Heart right ventricle (tissue), 16 donors: Measurements from ENCODE around the gene CBARP. TPM values are rescaled to one million over a fixed set of nuclear protein-coding genes. Genes with fewer than 3 reads are reported as not detected.

Experiments
- ATAC-seq, 8 donors: fragments of 200-7000 bp; cut with Tn5 transposase; one replicate each; pipeline ENCODE4 v1.9.1; 2020; ENCODE audit warnings: mild to moderate bottlenecking in 8 of 8, moderate library complexity in 8 of 8, moderate number of reproducible peaks in 1 of 8
- DNase-seq, 2 donors: peaks; one replicate each; pipeline ENCODE4 v3.0.0-alpha.2; 2020
- H3K27ac ChIP-seq, 10 donors: fragments of 200-600 bp; sonication (generic) in 2 of 10; one replicate each; pipeline versions ENCODE4 v1.5.0 to v1.8.0; 2020 to 2022; ENCODE audit warnings: mild to moderate bottlenecking in 3 of 10
- H3K27me3 ChIP-seq, 7 donors: fragments of 200-600 bp; one replicate each; pipeline ENCODE4 v1.8.0; 2021 to 2022; ENCODE audit warnings: mild to moderate bottlenecking in 2 of 7
- H3K36me3 ChIP-seq, 9 donors: fragments of 200-600 bp; sonication (generic) in 1 of 9; one replicate each; pipeline versions ENCODE4 v1.5.0 to v1.8.0; 2020 to 2022; ENCODE audit warnings: mild to moderate bottlenecking in 2 of 9
- H3K4me1 ChIP-seq, 9 donors: fragments of 200-600 bp; sonication (generic) in 1 of 9; one replicate each; pipeline versions ENCODE4 v1.5.0 to v1.8.0; 2020 to 2022; ENCODE audit warnings: mild to moderate bottlenecking in 4 of 9
- H3K4me3 ChIP-seq, 10 donors: fragments of 200-600 bp; sonication (generic) in 2 of 10; one replicate each; pipeline versions ENCODE4 v1.5.0 to v1.8.0; 2020 to 2022; ENCODE audit warnings: mild to moderate bottlenecking in 7 of 10, moderate library complexity in 2 of 10
- H3K9me3 ChIP-seq, 11 donors: fragments of 200-600 bp in 10 of 11; sonication (generic) in 2 of 11; one replicate each; pipeline versions ENCODE4 v1.5.0 to v1.8.0; 2013 to 2022; ENCODE audit warnings: mild to moderate bottlenecking in 2 of 11, control low read depth in 1 of 11, moderate library complexity in 1 of 11
- WGBS, 2 donors: extraction: QIAGEN DNeasy Blood & Tissue Kit; methylation state at CpG; one replicate each; pipeline ENCODE4 v1.1.7; 2013; ENCODE audit warnings: inconsistent platforms in 1 of 2; 5-methylcytosine and 5-hydroxymethylcytosine counted together
- intact Hi-C, 10 donors: fragments of 100-400 bp; cut with DNase I; formaldehyde crosslinking; loops; one replicate each; pipeline versions ENCODE4 v1.11.1 to v1.14.2; 2022
- polyA plus RNA-seq, 2 donors: library from polyadenylated mRNA; stranded (reverse); fragments of 200-250 nt; gene quantifications; one replicate each; pipeline ENCODE4 v1.2.3, GENCODE V29; 2013
- total RNA-seq, 10 donors: library from RNA; stranded (reverse); fragmentation: NEBNext Ultra II Directional in 3 of 10; extraction: Animal tissue kit (Norgen Biotek cat#: 25700) in 3 of 10; gene quantifications; one replicate each; pipeline versions ENCODE4 v1.2.1 to v1.2.4, GENCODE V29; 2021 to 2023
- TF ChIP-seq, protein P1 (sequence below), 9 donors: fragments of 200-600 bp; sonication (generic) in 2 of 9; IDR thresholded peaks; one replicate each; pipeline versions ENCODE4 v1.5.0 to v1.8.0; 2021 to 2022; ENCODE audit warnings: antibody characterized with exemption in 9 of 9, mild to moderate bottlenecking in 5 of 9, moderate library complexity in 1 of 9
- donor health status: Arrhythmogenic right ventricular cardiomyopathy.
- donor health status: ischemic (EF 13 %, LVEDD 7.1; RV severe dilation, severe dysfunction).
- donor health status: healthy with polysubstance abuse.
- donor health status: DM: no; HTN: yes; CAD: no.
- donor health status: DM: no; HTN: no; CAD: no.
- donor health status: ischemic (EF 25% LVEDD 6.9; RV normal size, moderate dysfunction).
- donor health status: ischemic (EF 25% LVEDD 5.7; RV mildly dilated, moderate dysfunction).
- donor health status: healthy.
- donor health status: DM: yes; HTN: yes; CAD: no.
- donor health status: Ischemic cardiomyopathy.
- donor health status: ischemic (EF 35%, LVEDD 5.7; RV mildly dilated, moderate dysfunction).
- donor health status: nonischemic (EF 11% LVEDD 7.7; RV severe dilation, severe dysfunction).
- donor health status: DM: yes; HTN: yes; CAD: no.
- donor health status: PGD.
- donor health status: ischemic (EF 29% LVEDD 5.4; RV normal size, mild dysfunction).
- donor health status: nonischemic (EF 23%, LVEDD 6.1; RV moderate dilation, normal function).

CBARP gene
- total and polyA plus RNA-seq, 12 donors = 0.73 to 2.2 (median 1.3) TPM

DNA sequence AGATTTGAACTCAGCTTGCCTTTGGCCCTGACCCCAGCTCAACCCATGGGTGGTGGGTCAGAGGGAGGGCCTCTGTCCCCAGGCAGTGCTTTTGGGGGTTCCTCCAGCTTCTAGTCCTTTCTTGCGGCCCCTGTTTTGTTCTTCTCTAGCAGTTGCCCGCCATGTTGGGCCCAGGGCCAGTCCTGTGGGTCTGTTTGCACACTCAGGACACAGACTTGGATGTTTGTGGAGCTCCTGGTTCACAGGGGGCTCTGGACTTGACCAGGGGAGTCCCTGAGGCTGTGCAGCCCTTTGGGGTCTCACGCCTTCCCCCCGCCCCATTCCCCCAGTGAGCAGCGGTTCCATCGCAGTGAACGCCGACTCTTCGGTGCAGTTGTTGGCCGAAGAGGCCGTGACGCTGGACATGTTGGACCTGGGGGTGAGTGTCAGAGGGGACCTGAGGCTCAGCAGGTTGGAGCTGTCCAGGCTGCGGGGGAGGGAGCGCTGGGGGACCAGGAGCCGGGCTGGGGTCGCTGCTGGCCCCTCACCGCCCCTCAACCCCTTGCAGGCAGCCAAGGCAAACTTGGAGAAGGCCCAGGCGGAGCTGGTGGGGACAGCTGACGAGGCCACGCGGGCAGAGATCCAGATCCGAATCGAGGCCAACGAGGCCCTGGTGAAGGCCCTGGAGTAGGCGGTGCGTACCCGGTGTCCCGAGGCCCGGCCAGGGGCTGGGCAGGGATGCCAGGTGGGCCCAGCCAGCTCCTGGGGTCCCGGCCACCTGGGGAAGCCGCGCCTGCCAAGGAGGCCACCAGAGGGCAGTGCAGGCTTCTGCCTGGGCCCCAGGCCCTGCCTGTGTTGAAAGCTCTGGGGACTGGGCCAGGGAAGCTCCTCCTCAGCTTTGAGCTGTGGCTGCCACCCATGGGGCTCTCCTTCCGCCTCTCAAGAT is 6.2 kb upstream of the CBARP start:
- DNase-seq (peak; percentile 89 to 90), ATAC-seq (peak; percentile 25 to 59 (median 50))
- Histone ChIP-seq H3K27me3 (no peaks in the 10 kb centered on the region), H3K4me1 (peaks cover 44 to 85% (median 80%) of the 10 kb centered on the region in 9 donors), H3K27ac (peak overlapping the region; percentile 85 to 100 (median 100)), H3K4me3 (peak overlapping the region in 7 of 10 donors; percentile 75 to 92 (median 88)), H3K36me3 (peaks cover 0 to 8% (median 0%) of the 10 kb centered on the region in 9 donors), H3K9me3 (no peaks in the 10 kb centered on the region)
- WGBS, 2 donors = 30 to 31% methylated on average over 33 of the region's 33 CpGs
- TF ChIP-seq, protein P1, sequence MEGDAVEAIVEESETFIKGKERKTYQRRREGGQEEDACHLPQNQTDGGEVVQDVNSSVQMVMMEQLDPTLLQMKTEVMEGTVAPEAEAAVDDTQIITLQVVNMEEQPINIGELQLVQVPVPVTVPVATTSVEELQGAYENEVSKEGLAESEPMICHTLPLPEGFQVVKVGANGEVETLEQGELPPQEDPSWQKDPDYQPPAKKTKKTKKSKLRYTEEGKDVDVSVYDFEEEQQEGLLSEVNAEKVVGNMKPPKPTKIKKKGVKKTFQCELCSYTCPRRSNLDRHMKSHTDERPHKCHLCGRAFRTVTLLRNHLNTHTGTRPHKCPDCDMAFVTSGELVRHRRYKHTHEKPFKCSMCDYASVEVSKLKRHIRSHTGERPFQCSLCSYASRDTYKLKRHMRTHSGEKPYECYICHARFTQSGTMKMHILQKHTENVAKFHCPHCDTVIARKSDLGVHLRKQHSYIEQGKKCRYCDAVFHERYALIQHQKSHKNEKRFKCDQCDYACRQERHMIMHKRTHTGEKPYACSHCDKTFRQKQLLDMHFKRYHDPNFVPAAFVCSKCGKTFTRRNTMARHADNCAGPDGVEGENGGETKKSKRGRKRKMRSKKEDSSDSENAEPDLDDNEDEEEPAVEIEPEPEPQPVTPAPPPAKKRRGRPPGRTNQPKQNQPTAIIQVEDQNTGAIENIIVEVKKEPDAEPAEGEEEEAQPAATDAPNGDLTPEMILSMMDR (IDR thresholded peaks at IDR 0.05) = peak; percentile 94 to 98 (median 96)
- intact Hi-C loops = loop anchor here in 8 of 10 donors (1.0 to 10.0 kb wide), 6 partner anchors 22 to 319 kb away; partner anchors contain the start of genes ARID3A (in 2 of the 8) and GPX4 (in 1 of the 8)

DNA sequence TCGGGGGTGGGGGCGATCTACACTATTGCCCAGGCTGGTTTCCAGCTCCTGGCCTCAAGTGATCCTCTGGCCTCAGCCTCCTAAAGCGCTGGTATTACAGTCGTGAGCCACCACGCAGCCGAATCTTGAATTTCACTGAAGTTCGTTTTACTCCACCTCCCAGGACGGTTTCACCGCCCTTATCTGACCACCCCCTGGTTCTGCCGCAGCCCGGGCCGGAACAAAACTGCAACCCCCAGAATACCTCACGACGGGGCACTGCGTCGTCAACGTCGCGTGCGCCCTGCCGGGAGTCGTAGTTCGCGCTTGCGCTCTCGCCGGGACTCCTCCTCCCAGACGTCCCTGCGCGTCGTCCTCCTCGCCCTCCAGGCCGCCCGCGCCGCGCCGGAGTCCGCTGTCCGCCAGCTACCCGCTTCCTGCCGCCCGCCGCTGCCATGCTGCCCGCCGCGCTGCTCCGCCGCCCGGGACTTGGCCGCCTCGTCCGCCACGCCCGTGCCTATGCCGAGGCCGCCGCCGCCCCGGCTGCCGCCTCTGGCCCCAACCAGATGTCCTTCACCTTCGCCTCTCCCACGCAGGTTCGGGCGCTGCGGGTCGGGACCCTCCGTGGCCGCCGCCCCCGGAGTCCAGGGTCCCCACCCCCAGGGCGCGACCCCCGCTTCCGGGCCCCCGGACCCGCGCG is 3.8 kb upstream of the CBARP start, which contains the start of gene ATP5F1D:
TSS of gene ATP5F1D (plus strand) at position 335 of the 679 bp plus-strand sequence. CDS start at position 435, 100 bp downstream.
- peaks cover 0 to 8% (median 0%) of the 10 kb centered on the region in 9 donors for H3K36me3 ChIP-seq
- TF ChIP-seq, protein P1 (IDR thresholded peaks at IDR 0.05) = peak in 1 of 9 donors; percentile 12
- intact Hi-C loops = loop anchor here in 6 of 10 donors (2.0 to 10.0 kb wide), 5 partner anchors 21 to 317 kb away; partner anchors contain the start of genes ARID3A (in 2 of the 6) and GPX4 (in 1 of the 6)
- H3K4me1 ChIP-seq = peaks cover 42 to 84% (median 76%) of the 10 kb centered on the region in 9 donors
- 1% methylated on average over 59 to 77 of the region's 79 CpGs for WGBS, 2 donors
- peak; percentile 94 to 96 for DNase-seq
- peak within 1 kb of the TSS; percentile 95 to 100 (median 100) for H3K27ac ChIP-seq
- H3K4me3 ChIP-seq = peak within 1 kb of the TSS; percentile 63 to 93 (median 86)
- ATAC-seq = peak; percentile 31 to 77 (median 62)
- no peaks in the 10 kb centered on the region for H3K9me3 ChIP-seq
- H3K27me3 ChIP-seq = peaks cover 0 to 16% (median 0%) of the 10 kb centered on the region in 7 donors

DNA sequence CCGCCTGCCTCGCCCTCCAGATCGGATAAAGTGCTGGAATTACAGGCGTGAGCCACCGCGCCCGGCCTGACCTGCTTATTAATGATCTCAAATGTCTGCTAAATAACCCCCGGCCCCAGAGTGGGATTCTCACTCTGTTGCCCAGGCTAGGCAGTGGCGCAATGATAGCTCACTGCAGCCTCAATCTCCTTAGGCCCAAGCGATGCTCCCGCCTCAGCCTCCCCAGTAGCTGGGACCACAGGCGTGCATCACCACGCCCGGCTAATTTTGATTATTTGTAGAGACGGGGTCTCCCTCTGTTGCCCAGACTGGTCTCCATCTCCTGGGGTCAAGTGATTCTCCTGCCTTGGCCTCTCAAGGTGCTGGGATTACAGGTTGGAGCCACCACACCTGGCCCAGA is 3.1 kb upstream of the CBARP start:
- peaks cover 0 to 22% (median 0%) of the 10 kb centered on the region in 7 donors for H3K27me3 ChIP-seq
- peaks cover 0 to 8% (median 0%) of the 10 kb centered on the region in 9 donors for H3K36me3 ChIP-seq
- no peak for ATAC-seq
- TF ChIP-seq, protein P1 (IDR thresholded peaks at IDR 0.05) = no peak
- no peaks in the 10 kb centered on the region for H3K9me3 ChIP-seq
- peaks cover 38 to 78% (median 70%) of the 10 kb centered on the region in 9 donors for H3K4me1 ChIP-seq
- H3K27ac ChIP-seq = peak overlapping the region in 9 of 10 donors; percentile 95 to 100 (median 100)
- no peak for DNase-seq
- intact Hi-C loops = loop anchor here in 5 of 10 donors (1.0 to 10.0 kb wide), 5 partner anchors 20 to 316 kb away; partner anchors contain the start of genes ARID3A (in 2 of the 5) and GPX4 (in 1 of the 5)
- peak overlapping the region in 9 of 10 donors; percentile 75 to 93 (median 88) for H3K4me3 ChIP-seq
- WGBS, 2 donors = 61 to 64% methylated on average over 15 of the region's 15 CpGs
